ENCODE data around the gene UBQLN1. TPM values are rescaled to one million over a fixed set of nuclear protein-coding genes. Genes with fewer than 3 reads are reported as not detected.
A peak's percentile ranks its signal among the peaks of the same experiment; 100 is the strongest.

The UBQLN1 gene
- total RNA-seq, 2 donors from 2014 or later = 114 to 119 TPM

DNA sequence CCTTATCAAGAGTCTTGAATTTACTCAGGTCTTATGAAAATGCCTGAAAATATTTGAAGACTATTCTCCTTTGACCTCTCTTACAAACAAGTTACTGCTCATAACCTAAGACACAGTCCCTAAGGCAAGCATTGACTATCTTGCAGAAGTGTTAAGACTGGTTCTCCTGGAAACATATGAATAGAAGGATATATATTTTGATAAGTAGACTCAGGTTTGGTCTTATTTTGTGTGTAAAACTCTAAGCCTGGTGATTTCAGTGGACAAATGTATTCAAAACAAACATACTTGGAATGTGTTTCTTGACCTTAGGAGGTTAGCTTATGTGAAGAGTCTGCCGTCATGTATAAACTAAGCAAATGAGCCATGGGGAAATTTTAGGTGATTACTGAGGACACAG is 7.5 kb upstream of the UBQLN1 start:
- peaks cover 9% of the 10 kb centered on the region for H3K9me3 Mint-ChIP-seq
- no peaks in the 10 kb centered on the region for H3K27me3 ChIP-seq (ENCODE audit: control insufficient read depth, insufficient read depth, low read length, poor library complexity, severe bottlenecking)
- H3K36me3 Mint-ChIP-seq (ENCODE audit: low read depth) = no peaks in the 10 kb centered on the region
- H3K27me3 Mint-ChIP-seq (ENCODE audit: insufficient read depth) = peaks cover 12% of the 10 kb centered on the region
- no peaks in the 10 kb centered on the region for H3K36me3 ChIP-seq (ENCODE audit: control insufficient read depth, insufficient read depth, low read length)
- no peak overlapping the region for H3K27ac Mint-ChIP-seq
- H3K4me1 ChIP-seq (ENCODE audit: control insufficient read depth, insufficient read depth, low read length) = no peaks in the 10 kb centered on the region
- no peak overlapping the region for H3K4me3 ChIP-seq (ENCODE audit: low read length)
- no peak for DNase-seq
- H3K9ac ChIP-seq (ENCODE audit: extremely low read depth, low read length, poor library complexity, severe bottlenecking) = no peak overlapping the region
- H3K4me1 Mint-ChIP-seq = no peaks in the 10 kb centered on the region
- peaks cover 15% of the 10 kb centered on the region for H3K9me3 ChIP-seq (ENCODE audit: control insufficient read depth, low read length)
- TF ChIP-seq, protein P1, sequence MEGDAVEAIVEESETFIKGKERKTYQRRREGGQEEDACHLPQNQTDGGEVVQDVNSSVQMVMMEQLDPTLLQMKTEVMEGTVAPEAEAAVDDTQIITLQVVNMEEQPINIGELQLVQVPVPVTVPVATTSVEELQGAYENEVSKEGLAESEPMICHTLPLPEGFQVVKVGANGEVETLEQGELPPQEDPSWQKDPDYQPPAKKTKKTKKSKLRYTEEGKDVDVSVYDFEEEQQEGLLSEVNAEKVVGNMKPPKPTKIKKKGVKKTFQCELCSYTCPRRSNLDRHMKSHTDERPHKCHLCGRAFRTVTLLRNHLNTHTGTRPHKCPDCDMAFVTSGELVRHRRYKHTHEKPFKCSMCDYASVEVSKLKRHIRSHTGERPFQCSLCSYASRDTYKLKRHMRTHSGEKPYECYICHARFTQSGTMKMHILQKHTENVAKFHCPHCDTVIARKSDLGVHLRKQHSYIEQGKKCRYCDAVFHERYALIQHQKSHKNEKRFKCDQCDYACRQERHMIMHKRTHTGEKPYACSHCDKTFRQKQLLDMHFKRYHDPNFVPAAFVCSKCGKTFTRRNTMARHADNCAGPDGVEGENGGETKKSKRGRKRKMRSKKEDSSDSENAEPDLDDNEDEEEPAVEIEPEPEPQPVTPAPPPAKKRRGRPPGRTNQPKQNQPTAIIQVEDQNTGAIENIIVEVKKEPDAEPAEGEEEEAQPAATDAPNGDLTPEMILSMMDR (conservative IDR thresholded peaks at IDR 0.05) = no peak
- H3K27ac ChIP-seq (ENCODE audit: low read depth, low read length) = no peak overlapping the region
- no peak overlapping the region for H3K4me3 Mint-ChIP-seq
- 80 to 94% methylated on average over 1 of the region's 1 CpG for WGBS, 2 experiments (ENCODE audit: insufficient coverage in 1 of 2, insufficient read length in 1 of 2)

DNA sequence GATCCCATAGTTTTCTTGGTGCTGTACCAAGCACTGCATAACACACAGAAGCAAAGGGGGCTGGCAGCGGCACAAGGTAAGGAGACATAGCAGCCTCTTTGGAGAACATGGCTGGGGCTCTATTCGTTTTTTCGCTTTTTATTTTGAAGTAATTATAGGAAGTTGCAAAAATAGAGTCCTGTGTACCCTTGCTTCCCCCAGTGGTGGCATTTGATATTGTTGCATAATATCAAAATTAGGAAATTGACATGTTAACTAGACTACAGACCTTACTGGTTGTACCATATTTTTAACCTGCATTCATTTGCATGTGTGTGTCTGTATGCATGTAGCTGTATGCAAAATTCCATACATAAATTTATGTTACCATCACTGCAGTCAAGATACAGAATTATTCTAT is 6.6 kb upstream of the UBQLN1 start:
- DNase-seq = no peak
- H3K4me3 Mint-ChIP-seq = no peak overlapping the region
- H3K36me3 Mint-ChIP-seq (ENCODE audit: low read depth) = no peaks in the 10 kb centered on the region
- H3K27me3 ChIP-seq (ENCODE audit: control insufficient read depth, insufficient read depth, low read length, poor library complexity, severe bottlenecking) = no peaks in the 10 kb centered on the region
- H3K9me3 Mint-ChIP-seq = peaks cover 9% of the 10 kb centered on the region
- H3K4me1 ChIP-seq (ENCODE audit: control insufficient read depth, insufficient read depth, low read length) = no peaks in the 10 kb centered on the region
- TF ChIP-seq, protein P1 (conservative IDR thresholded peaks at IDR 0.05) = peak; percentile 35
- H3K36me3 ChIP-seq (ENCODE audit: control insufficient read depth, insufficient read depth, low read length) = no peaks in the 10 kb centered on the region
- H3K9me3 ChIP-seq (ENCODE audit: control insufficient read depth, low read length) = peaks cover 15% of the 10 kb centered on the region
- H3K4me3 ChIP-seq (ENCODE audit: low read length) = no peak overlapping the region
- no peak overlapping the region for H3K27ac ChIP-seq (ENCODE audit: low read depth, low read length)
- WGBS, 2 experiments (ENCODE audit: insufficient coverage in 1 of 2, insufficient read length in 1 of 2) = 79 to 90% methylated on average over 3 of the region's 3 CpGs
- peaks cover 12% of the 10 kb centered on the region for H3K27me3 Mint-ChIP-seq (ENCODE audit: insufficient read depth)
- H3K4me1 Mint-ChIP-seq = no peaks in the 10 kb centered on the region
- no peak overlapping the region for H3K9ac ChIP-seq (ENCODE audit: extremely low read depth, low read length, poor library complexity, severe bottlenecking)
- no peak overlapping the region for H3K27ac Mint-ChIP-seq

DNA sequence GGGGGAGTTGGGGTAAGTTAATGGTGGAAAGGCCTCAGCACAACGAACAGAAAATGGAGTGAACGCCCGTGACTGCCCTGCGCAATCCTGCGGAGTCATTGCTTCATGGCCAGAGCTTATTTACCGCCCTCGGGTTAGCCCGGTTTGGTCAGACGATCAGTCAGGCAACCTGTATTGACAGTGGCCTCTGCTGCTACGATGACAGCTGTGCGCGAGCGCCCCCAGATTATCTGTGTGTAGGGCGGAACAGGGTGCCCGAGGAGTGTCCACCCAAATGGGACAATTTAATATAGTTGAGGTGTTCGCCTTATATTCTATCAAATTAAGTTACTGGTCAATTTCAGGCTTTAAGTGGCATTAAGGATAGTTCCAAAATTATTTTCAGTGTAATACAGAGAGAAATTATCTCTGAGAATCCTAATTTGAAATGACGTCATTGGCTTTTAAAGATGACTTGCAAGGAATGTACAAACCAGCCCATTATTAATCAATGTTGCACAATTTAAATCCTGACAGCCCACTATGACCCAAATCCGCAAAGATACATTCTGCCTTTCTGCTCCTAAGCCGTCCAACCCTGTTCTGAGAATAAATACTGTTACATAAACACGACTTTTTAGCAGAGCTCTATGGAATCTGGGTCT is 879 bp upstream of the UBQLN1 start:
- Mint-ChIP-seq H3K27ac (peak overlapping the region; percentile 98), H3K4me3 (peak overlapping the region; percentile 90), H3K9me3 (peaks cover 9% of the 10 kb centered on the region), H3K27me3 (ENCODE audit: insufficient read depth) (peaks cover 8% of the 10 kb centered on the region), H3K4me1 (peaks cover 14% of the 10 kb centered on the region), H3K36me3 (ENCODE audit: low read depth) (peaks cover 18% of the 10 kb centered on the region)
- Histone ChIP-seq H3K27me3 (ENCODE audit: control insufficient read depth, insufficient read depth, low read length, poor library complexity, severe bottlenecking) (no peaks in the 10 kb centered on the region), H3K27ac (ENCODE audit: low read depth, low read length) (peak overlapping the region; percentile 99), H3K9ac (ENCODE audit: extremely low read depth, low read length, poor library complexity, severe bottlenecking) (peak overlapping the region; percentile 99), H3K4me3 (ENCODE audit: low read length) (peak overlapping the region; percentile 92), H3K36me3 (ENCODE audit: control insufficient read depth, insufficient read depth, low read length) (peaks cover 11% of the 10 kb centered on the region), H3K9me3 (ENCODE audit: control insufficient read depth, low read length) (peaks cover 16% of the 10 kb centered on the region), H3K4me1 (ENCODE audit: control insufficient read depth, insufficient read depth, low read length) (no peaks in the 10 kb centered on the region)
- DNase-seq = peak; percentile 78
- 24% methylated on average over 10 to 20 of the region's 20 CpGs for WGBS, 2 experiments (ENCODE audit: insufficient coverage in 1 of 2, insufficient read length in 1 of 2)
- TF ChIP-seq, protein P1 (conservative IDR thresholded peaks at IDR 0.05) = peak; percentile 41

Measured in endodermal cell (in vitro differentiated cells).